C4-2B (cell line): Measurements from ENCODE around the gene ASIC2.

Experiments used
- CTCF ChIP-seq: fragments of 450-650 bp; conservative IDR thresholded peaks from 2 replicates; pipeline ENCODE4 v1.5.1; 2017; ENCODE audit warnings: mild to moderate bottlenecking
- ZFX ChIP-seq: fragments of 450-650 bp; IDR thresholded peaks from 2 replicates; pipeline ENCODE4 v1.6.1; 2017

GRCh38 chr17:33126086-33126485 lies 167.0 kb downstream of the ASIC2 start:
- TF ChIP-seq CTCF, result no peak
- TF ChIP-seq ZFX, result no peak
